Breast epithelium (tissue), 4 donors: ENCODE measurements around the gene KRTAP2-4. TPM values are rescaled to one million over a fixed set of nuclear protein-coding genes. Genes with fewer than 3 reads are reported as not detected.
"Not testable (repeated sequence)": the region's sequence is repeated elsewhere in the genome, so short reads cannot be mapped to it uniquely, and the experiment has no call there.

Source experiments
- DNase-seq, 2 donors: peaks; one replicate each; pipeline ENCODE4 v3.0.0-alpha.2; 2019; ENCODE audit warnings: low spot score in 2 of 2
- H3K27ac ChIP-seq, 2 donors: fragments of 200-600 bp; sonication (generic) in 1 of 2; one replicate each; pipeline ENCODE4 v1.5.1; 2016 to 2019; ENCODE audit warnings: mild to moderate bottlenecking in 1 of 2
- H3K27me3 ChIP-seq, 2 donors: fragments of 200-600 bp; sonication (generic) in 1 of 2; one replicate each; pipeline versions ENCODE4 v1.5.1 to v1.6.0; 2017 to 2019; ENCODE audit warnings: control low read depth in 1 of 2, mild to moderate bottlenecking in 1 of 2
- H3K36me3 ChIP-seq: fragments of 200-600 bp; one replicate; pipeline ENCODE4 v1.5.1; 2019
- H3K4me1 ChIP-seq, 2 donors: fragments of 200-600 bp; sonication (generic); one replicate each; pipeline ENCODE4 v1.5.1; 2016 to 2019; ENCODE audit warnings: control low read depth in 1 of 2
- H3K4me3 ChIP-seq, 3 donors: fragments of 200-600 bp; sonication (generic); 1 replicate in 2 of 3; 2 replicates in 1 of 3; pipeline ENCODE4 v1.5.1; 2016 to 2019; ENCODE audit warnings: mild to moderate bottlenecking in 3 of 3, moderate library complexity in 2 of 3
- H3K9me3 ChIP-seq, 2 donors: fragments of 200-600 bp; sonication (generic) in 1 of 2; one replicate each; pipeline ENCODE4 v1.5.1; 2016 to 2019; ENCODE audit warnings: control low read depth in 1 of 2
- CTCF ChIP-seq, 3 donors: fragments of 450-650 bp; IDR thresholded peaks; one replicate each; pipeline ENCODE4 v1.5.1; 2016 to 2017; ENCODE audit warnings: antibody characterized with exemption in 3 of 3, mild to moderate bottlenecking in 3 of 3, moderate library complexity in 3 of 3
- POLR2A ChIP-seq: fragments of 450-650 bp; IDR thresholded peaks from one replicate; pipeline ENCODE4 v1.6.1; 2016; ENCODE audit warnings: antibody characterized with exemption, mild to moderate bottlenecking, moderate library complexity
- POLR2AphosphoS5 ChIP-seq, 3 donors: sonication (generic); formaldehyde crosslinking; IDR thresholded peaks; one replicate each; pipeline ENCODE4 v1.6.1; 2017; ENCODE audit warnings: antibody characterized with exemption in 3 of 3
- intact Hi-C: fragments of 100-400 bp; cut with DNase I; formaldehyde crosslinking; loops from one replicate; pipeline ENCODE4 v1.15.1; 2023; ENCODE audit warnings: low total_unique reads
- total RNA-seq, 3 donors: library from RNA; depleted of rRNA; stranded (reverse); fragments of >200 nt; gene quantifications; one replicate each; pipeline ENCODE4 v1.1.0, GENCODE V29; 2016

The KRTAP2-4 gene
- total RNA-seq, 3 donors from 2014 or later = not detected

GRCh38 chr17:41103896-41104295 lies 38.2 kb upstream of the KRTAP2-4 start:
- no peak overlapping the region for H3K27ac ChIP-seq
- no peak overlapping the region for H3K4me3 ChIP-seq
- H3K9me3 ChIP-seq = no peaks in the 10 kb centered on the region
- TF ChIP-seq POLR2AphosphoS5 (IDR thresholded peaks at IDR 0.05) (no peak), CTCF (IDR thresholded peaks at IDR 0.05) (no peak), POLR2A (no peak)
- H3K27me3 ChIP-seq = no peaks in the 10 kb centered on the region
- intact Hi-C loops = loop anchor here (5.0 kb wide), 1 partner anchor 122 kb away; the partner anchor contains the start of gene KRT40
- no peaks in the 10 kb centered on the region for H3K36me3 ChIP-seq
- no peaks in the 10 kb centered on the region for H3K4me1 ChIP-seq
- no peak for DNase-seq

GRCh38 chr17:41101586-41102259 lies 36.0 kb upstream of the KRTAP2-4 start, which contains the start of gene KRTAP4-16:
Gene KRTAP4-16, minus strand, starts transcription at chr17:41102209. Its CDS starts 0 bp downstream, at chr17:41102209.
- H3K9me3 ChIP-seq = no peaks in the 10 kb centered on the region
- no peaks in the 10 kb centered on the region for H3K4me1 ChIP-seq
- no peak within 1 kb of the TSS for H3K4me3 ChIP-seq
- H3K27me3 ChIP-seq = no peaks in the 10 kb centered on the region
- intact Hi-C loops = loop anchor here (5.0 kb wide), 1 partner anchor 119 kb away; the partner anchor contains the start of gene KRT40
- TF ChIP-seq POLR2A = no peak
- no peak for TF ChIP-seq POLR2AphosphoS5 (IDR thresholded peaks at IDR 0.05)
- no peak for TF ChIP-seq CTCF (IDR thresholded peaks at IDR 0.05)
- H3K36me3 ChIP-seq = no peaks in the 10 kb centered on the region
- no peak within 1 kb of the TSS for H3K27ac ChIP-seq
- DNase-seq = no peak

GRCh38 chr17:41099682-41100480 lies 34.2 kb upstream of the KRTAP2-4 start:
- not testable (repeated sequence) for H3K27me3 ChIP-seq, H3K4me3 ChIP-seq, H3K36me3 ChIP-seq, H3K9me3 ChIP-seq, DNase-seq, H3K4me1 ChIP-seq, H3K27ac ChIP-seq
- intact Hi-C loops = loop anchor here (5.0 kb wide), 1 partner anchor 118 kb away; the partner anchor contains the start of gene KRT40

- H3K4me3 ChIP-seq = no peak overlapping the region
- TF ChIP-seq POLR2AphosphoS5 (IDR thresholded peaks at IDR 0.05) = no peak
- no peak for TF ChIP-seq POLR2A
- no peak for TF ChIP-seq CTCF (IDR thresholded peaks at IDR 0.05)
Observed at GRCh38 chr17:41098481-41098880, 32.8 kb upstream of the KRTAP2-4 start.

GRCh38 chr17:41098042-41098441 lies 32.4 kb upstream of the KRTAP2-4 start, which contains the start of gene KRTAP4-8:
Gene KRTAP4-8, minus strand, starts transcription at chr17:41098142. Its CDS starts 58 bp downstream, at chr17:41098084.
- H3K36me3 ChIP-seq = no peaks in the 10 kb centered on the region
- intact Hi-C loops = no loop called here
- no peaks in the 10 kb centered on the region for H3K9me3 ChIP-seq
- no peaks in the 10 kb centered on the region for H3K4me1 ChIP-seq
- no peak for TF ChIP-seq POLR2A
- no peak for TF ChIP-seq POLR2AphosphoS5 (IDR thresholded peaks at IDR 0.05)
- TF ChIP-seq CTCF (IDR thresholded peaks at IDR 0.05) = no peak
- no peaks in the 10 kb centered on the region for H3K27me3 ChIP-seq
- DNase-seq = no peak
- no peak within 1 kb of the TSS for H3K4me3 ChIP-seq
- no peak within 1 kb of the TSS for H3K27ac ChIP-seq

More at GRCh38 chr17:41098481-41098880, 32.8 kb upstream of the KRTAP2-4 start:
- Histone ChIP-seq H3K4me1 (no peaks in the 10 kb centered on the region), H3K9me3 (no peaks in the 10 kb centered on the region), H3K27ac (no peak overlapping the region), H3K36me3 (no peaks in the 10 kb centered on the region), H3K27me3 (no peaks in the 10 kb centered on the region)
- no peak for DNase-seq
- intact Hi-C loops = no loop called here
